GM12801 (cell line): ENCODE measurements around the gene TET2.

ENCODE experiments used
- CTCF ChIP-seq: IDR thresholded peaks from one replicate; pipeline ENCODE4 v1.5.1; 2011; ENCODE audit warnings: control low read depth; ENCODE audit not compliant: insufficient read length; ENCODE audit errors: extremely low read depth

TET2 gene

GRCh38 chr4:105279314-105279713 is 132.6 kb downstream of the TET2 start:
- TF ChIP-seq CTCF, result no peak

GRCh38 chr4:105280338-105281123 is 133.9 kb downstream of the TET2 start:
- TF ChIP-seq CTCF, result no peak

GRCh38 chr4:105281124-105281415 is 134.4 kb downstream of the TET2 start:
- no peak for TF ChIP-seq CTCF

- TF ChIP-seq CTCF, result no peak
These were observed 135.8 kb downstream of the TET2 start for GRCh38 chr4:105282489-105282888.

GRCh38 chr4:105283501-105283900 is 136.8 kb downstream of the TET2 start:
- TF ChIP-seq CTCF, result no peak

- no peak for TF ChIP-seq CTCF
These were observed 141.4 kb downstream of the TET2 start for GRCh38 chr4:105288121-105288520.

GRCh38 chr4:105291925-105292324 is 145.2 kb downstream of the TET2 start:
- TF ChIP-seq CTCF, result no peak
